HepG2 (cell line): Measurements from ENCODE around the gene TRIM62. TPM values are rescaled to one million over a fixed set of nuclear protein-coding genes. Genes with fewer than 3 reads are reported as not detected.

Experiments
- AKAP8 ChIP-seq: sonication (generic); formaldehyde crosslinking; IDR thresholded peaks from 2 replicates; pipeline ENCODE4 v1.5.1; 2020; ENCODE audit warnings: mild to moderate bottlenecking, missing genetic modification reagents
- BCL6 ChIP-seq: IDR thresholded peaks from 2 replicates; pipeline ENCODE4 v1.6.1; 2016; ENCODE audit warnings: missing genetic modification reagents, missing compliant biosample characterization
- CBX1 ChIP-seq: IDR thresholded peaks from one replicate; pipeline ENCODE4 v1.6.1; 2016; ENCODE audit warnings: antibody characterized with exemption, low read depth
- CCAR2 ChIP-seq: fragments of 200-400 bp; formaldehyde crosslinking; optimal IDR thresholded peaks from 2 replicates; pipeline ENCODE3; 2018; ENCODE audit warnings: low read depth, mild to moderate bottlenecking, low read length, moderate library complexity
- E2F5 ChIP-seq: sonication (generic); formaldehyde crosslinking; conservative IDR thresholded peaks from 2 replicates; pipeline ENCODE4 v1.4.0; 2020; ENCODE audit warnings: missing genetic modification reagents
- ELF3 ChIP-seq: IDR thresholded peaks from 2 replicates; pipeline ENCODE4 v1.6.1; 2016; ENCODE audit warnings: missing genetic modification reagents, missing compliant biosample characterization
- FIP1L1 ChIP-seq: fragments of 200-400 bp; formaldehyde crosslinking; IDR thresholded peaks from 2 replicates; pipeline ENCODE4 v1.6.1; 2018; ENCODE audit warnings: low read depth, mild to moderate bottlenecking, low read length, moderate library complexity, borderline replicate concordance; ENCODE audit not compliant: insufficient read depth
- GFI1 ChIP-seq: sonication (generic); formaldehyde crosslinking; IDR thresholded peaks from 2 replicates; pipeline ENCODE4 v1.5.0; 2020; ENCODE audit warnings: missing genetic modification reagents, mild to moderate bottlenecking, borderline replicate concordance
- HINFP ChIP-seq: sonication (generic); formaldehyde crosslinking; IDR thresholded peaks from 2 replicates; pipeline ENCODE4 v1.4.0; 2020; ENCODE audit warnings: low read depth, mild to moderate bottlenecking, missing genetic modification reagents
- HMGXB4 ChIP-seq, 2 experiments: sonication (generic) in 1 of 2; formaldehyde crosslinking in 1 of 2; IDR thresholded peaks; 2 replicates each; pipeline versions ENCODE4 v1.4.0 to v1.6.1; 2018 to 2020; ENCODE audit warnings: missing genetic modification reagents in 2 of 2, borderline replicate concordance in 1 of 2, low read depth in 1 of 2, mild to moderate bottlenecking in 1 of 2, missing biosample characterization in 1 of 2
- HNF4A ChIP-seq: sonication (generic); formaldehyde crosslinking; IDR thresholded peaks from 2 replicates; pipeline ENCODE4 v1.4.0; 2020; ENCODE audit warnings: missing genetic modification reagents
- MAFG ChIP-seq: sonication (generic); formaldehyde crosslinking; IDR thresholded peaks from 2 replicates; pipeline ENCODE4 v1.5.1; 2020; ENCODE audit warnings: mild to moderate bottlenecking, missing genetic modification reagents
- PITX1 ChIP-seq: sonication (generic); formaldehyde crosslinking; IDR thresholded peaks from 2 replicates; pipeline ENCODE4 v1.5.1; 2020; ENCODE audit warnings: mild to moderate bottlenecking, missing genetic modification reagents
- RORA ChIP-seq: sonication (generic); formaldehyde crosslinking; IDR thresholded peaks from 2 replicates; pipeline ENCODE4 v1.5.0; 2020; ENCODE audit warnings: mild to moderate bottlenecking, missing genetic modification reagents, moderate library complexity
- SALL1 ChIP-seq: sonication (generic); formaldehyde crosslinking; IDR thresholded peaks from 2 replicates; pipeline ENCODE4 v1.8.0; 2022; ENCODE audit warnings: mild to moderate bottlenecking, missing genetic modification reagents
- TEAD3 ChIP-seq: optimal IDR thresholded peaks from 2 replicates; pipeline ENCODE3; 2016; ENCODE audit warnings: borderline replicate concordance
- TSC22D2 ChIP-seq: sonication (generic); formaldehyde crosslinking; IDR thresholded peaks from 2 replicates; pipeline ENCODE4 v1.5.1; 2020; ENCODE audit warnings: missing genetic modification reagents, mild to moderate bottlenecking, borderline replicate concordance
- ZNF709 ChIP-seq: sonication (generic); formaldehyde crosslinking; IDR thresholded peaks from 2 replicates; pipeline ENCODE4 v1.5.0; 2020; ENCODE audit warnings: mild to moderate bottlenecking, missing genetic modification reagents
- ZNF710 ChIP-seq: sonication (generic); formaldehyde crosslinking; IDR thresholded peaks from 2 replicates; pipeline ENCODE4 v1.5.0; 2020; ENCODE audit warnings: mild to moderate bottlenecking, missing genetic modification reagents, borderline replicate concordance
- ZNF737 ChIP-seq: sonication (generic); formaldehyde crosslinking; IDR thresholded peaks from 2 replicates; pipeline ENCODE4 v1.5.0; 2020; ENCODE audit warnings: missing genetic modification reagents, mild to moderate bottlenecking, borderline replicate concordance
- ZNF788 ChIP-seq: sonication (generic); formaldehyde crosslinking; IDR thresholded peaks from 2 replicates; pipeline ENCODE4 v1.5.0; 2020; ENCODE audit warnings: mild to moderate bottlenecking, missing genetic modification reagents, borderline replicate concordance
- ZSCAN31 ChIP-seq: sonication (generic); formaldehyde crosslinking; IDR thresholded peaks from 2 replicates; pipeline ENCODE4 v1.5.0; 2020; ENCODE audit warnings: low read depth, mild to moderate bottlenecking, missing genetic modification reagents
- polyA plus RNA-seq, 8 experiments: library from polyadenylated mRNA; depleted of rRNA in 3 of 8; stranded (reverse) in 7 of 8; unstranded in 1 of 8; fragments of >200 nt; fragmentation: Illumina TruSeq in 4 of 8; extraction: Trizol in 4 of 8; gene quantifications; 2 replicates each; pipeline versions ENCODE4 v1.2.1 to v1.2.3, GENCODE V29; 2011 to 2016; ENCODE audit warnings: low read depth in 4 of 8, missing spikeins in 1 of 8, mixed read lengths in 1 of 8; ENCODE audit not compliant: insufficient read depth in 1 of 8
- total RNA-seq, 5 experiments: library from RNA; depleted of rRNA; stranded (reverse); fragments of >200 nt; fragmentation: Illumina TruSeq; extraction: Trizol; gene quantifications; 2 replicates each; pipeline ENCODE4 v1.2.3, GENCODE V29; 2016; ENCODE audit warnings: low read depth in 1 of 5

Gene TRIM62
- total and polyA plus RNA-seq, 2 of the 13 experiments (the other 11 are each of a cell fraction or from before 2014, with no cell fraction given): 0.53 to 0.57 TPM

- TF ChIP-seq ZNF737 (CRISPR knock-in tag) (peak; percentile 92; the same call in 1 of the 2 replicates), ZSCAN31 (CRISPR knock-in tag) (0 out of 2 replicates have a peak, but pooled peaks have one; percentile 22), ZNF710 (CRISPR knock-in tag) (peak; percentile 64; the same call in 1 of the 2 replicates), E2F5 (no peak), HINFP (CRISPR knock-in tag) (peak; percentile 69; the same call in 1 of the 2 replicates), PITX1 (CRISPR knock-in tag) (peak; percentile 94), HMGXB4 (CRISPR knock-in tag; IDR thresholded peaks at IDR 0.05; ENCODE audit: borderline replicate concordance in 1 of 2, low read depth in 1 of 2) (peak; percentile 90 to 92), CCAR2 (peak; percentile 40), HNF4A (peak; percentile 27), GFI1 (peak; percentile 72; the same call in 1 of the 2 replicates), SALL1 (CRISPR knock-in tag) (peak; percentile 96), FIP1L1 (0 out of 2 replicates have a peak, but pooled peaks have one; percentile 72), ZNF788 (peak; percentile 80; the same call in 1 of the 2 replicates), CBX1 (peak; percentile 96), TSC22D2 (CRISPR knock-in tag) (peak; percentile 67; the same call in 1 of the 2 replicates), ZNF709 (peak; percentile 94), TEAD3 (peak; percentile 77), RORA (CRISPR knock-in tag) (0 out of 2 replicates have a peak, but pooled peaks have one; percentile 14), ELF3 (peak; percentile 78; the same call in 1 of the 2 replicates), BCL6 (CRISPR knock-in tag) (peak; percentile 68), MAFG (CRISPR knock-in tag) (peak; percentile 71; the same call in 1 of the 2 replicates), AKAP8 (CRISPR knock-in tag) (0 out of 2 replicates have a peak, but pooled peaks have one; percentile 46)
These were observed 54.6 kb downstream of the TRIM62 start (continued) for GRCh38 chr1:33127001-33127823.
